Activated T-helper 1 cell treated with Interleukin-2 at 50 U/mL for 16 hours (primary cell): Measurements from ENCODE around the gene ABCA1.

Experiments
- DNase-seq: peaks from one replicate; pipeline ENCODE4 v3.0.0-alpha.2; 2020; ENCODE audit warnings: low read depth

ABCA1 gene

GRCh38 chr9:104838958-104839357 is 89.0 kb downstream of the ABCA1 start:
- DNase-seq, result no peak

GRCh38 chr9:104836767-104837166 is 91.2 kb downstream of the ABCA1 start:
- DNase-seq, result no peak

- DNase-seq, result no peak
Measured at GRCh38 chr9:104836235-104836634, 91.7 kb downstream of the ABCA1 start.

GRCh38 chr9:104835161-104835560 is 92.8 kb downstream of the ABCA1 start:
- no peak for DNase-seq

- DNase-seq, result no peak
Measured at GRCh38 chr9:104833696-104834095, 94.3 kb downstream of the ABCA1 start.

GRCh38 chr9:104831681-104832080 is 96.3 kb downstream of the ABCA1 start:
- DNase-seq, result no peak

GRCh38 chr9:104826911-104827310 is 101.0 kb downstream of the ABCA1 start:
- no peak for DNase-seq

- DNase-seq, result no peak
Measured at GRCh38 chr9:104826079-104826775, 101.7 kb downstream of the ABCA1 start.

- no peak for DNase-seq
Measured at GRCh38 chr9:104820336-104820735, 107.6 kb downstream of the ABCA1 start.

- no peak for DNase-seq
Measured at GRCh38 chr9:104819033-104819432, 108.9 kb downstream of the ABCA1 start.

- no peak for DNase-seq
Measured at GRCh38 chr9:104817437-104817836, 110.5 kb downstream of the ABCA1 start.

GRCh38 chr9:104815851-104816565 is 111.9 kb downstream of the ABCA1 start:
- DNase-seq, result no peak

GRCh38 chr9:104810421-104811339 is 117.3 kb downstream of the ABCA1 start:
- DNase-seq, result no peak

- no peak for DNase-seq
Measured at GRCh38 chr9:104808035-104808614, 119.8 kb downstream of the ABCA1 start.

- DNase-seq, result no peak
Measured at GRCh38 chr9:104805441-104805840, 122.5 kb downstream of the ABCA1 start.

GRCh38 chr9:104802906-104803305 is 125.0 kb downstream of the ABCA1 start:
- DNase-seq, result no peak

- DNase-seq, result no peak
Measured at GRCh38 chr9:104802110-104802509, 125.8 kb downstream of the ABCA1 start.

GRCh38 chr9:104800068-104800785 is 127.7 kb downstream of the ABCA1 start:
- no peak for DNase-seq

- DNase-seq, result no peak
Measured at GRCh38 chr9:104798209-104798995, 129.6 kb downstream of the ABCA1 start.

- no peak for DNase-seq
Measured at GRCh38 chr9:104795857-104796256, 132.1 kb downstream of the ABCA1 start.

- DNase-seq, result no peak
Measured at GRCh38 chr9:104795082-104795481, 132.9 kb downstream of the ABCA1 start.
